Astrocyte (in vitro differentiated cells and primary cell): ENCODE measurements around the gene RAP1A. TPM values are rescaled to one million over a fixed set of nuclear protein-coding genes. Genes with fewer than 3 reads are reported as not detected.

Experiments
- DNase-seq: peaks from one replicate; pipeline ENCODE4 v3.0.0-alpha.2; 2010; ENCODE audit warnings: low read depth
- FAIRE-seq: peaks from 2 replicates; lab custom pipeline; 2011; peaks lifted over from hg19 to GRCh38; lab: Jason Lieb, UNC
- H2AFZ ChIP-seq: 2 replicates; pipeline ENCODE4 v1.6.0; 2012; ENCODE audit warnings: low read depth, low read length, inconsistent platforms
- H3K27ac ChIP-seq: 2 replicates; pipeline ENCODE4 v1.5.1; 2011; ENCODE audit warnings: low read depth, low read length, inconsistent platforms
- H3K27me3 ChIP-seq: 2 replicates; pipeline ENCODE4 v1.6.0; 2011; ENCODE audit warnings: low read length, inconsistent platforms; ENCODE audit not compliant: insufficient read depth
- H3K36me3 ChIP-seq: 2 replicates; pipeline ENCODE4 v1.5.1; 2011; ENCODE audit warnings: low read length, inconsistent platforms; ENCODE audit not compliant: insufficient read depth
- H3K4me1 ChIP-seq: 2 replicates; pipeline ENCODE4 v1.5.1; 2011; ENCODE audit warnings: low read length, inconsistent platforms; ENCODE audit not compliant: insufficient read depth
- H3K4me2 ChIP-seq: 2 replicates; pipeline ENCODE4 v1.6.0; 2012; ENCODE audit warnings: low read length, inconsistent platforms
- H3K4me3 ChIP-seq: 2 replicates; pipeline ENCODE4 v1.5.1; 2011; ENCODE audit warnings: low read depth, mild to moderate bottlenecking, low read length, inconsistent platforms; ENCODE audit not compliant: insufficient read depth
- H3K79me2 ChIP-seq: 2 replicates; pipeline ENCODE4 v1.6.0; 2012; ENCODE audit warnings: mild to moderate bottlenecking, low read length, inconsistent platforms; ENCODE audit not compliant: insufficient read depth
- H3K9ac ChIP-seq: 2 replicates; pipeline ENCODE4 v1.6.0; 2012; ENCODE audit warnings: mild to moderate bottlenecking, low read length, inconsistent platforms
- H3K9me3 ChIP-seq: 2 replicates; pipeline ENCODE4 v1.5.1; 2012; ENCODE audit warnings: low read depth, mild to moderate bottlenecking, low read length, inconsistent platforms; ENCODE audit not compliant: insufficient read depth
- H4K20me1 ChIP-seq: 2 replicates; pipeline ENCODE4 v1.6.0; 2012; ENCODE audit warnings: low read length, inconsistent platforms; ENCODE audit not compliant: insufficient read depth
- H3K27ac Mint-ChIP-seq: one replicate; pipeline ENCODE4 v1.8.0; 2021; ENCODE audit warnings: mild to moderate bottlenecking, mixed read lengths; ENCODE audit not compliant: unreplicated experiment
- H3K27me3 Mint-ChIP-seq: one replicate; pipeline ENCODE4 v1.8.0; 2021; ENCODE audit warnings: low read depth, mixed read lengths; ENCODE audit not compliant: unreplicated experiment
- H3K36me3 Mint-ChIP-seq: one replicate; pipeline ENCODE4 v1.8.0; 2021; ENCODE audit warnings: low read depth, mixed read lengths; ENCODE audit not compliant: unreplicated experiment
- H3K4me1 Mint-ChIP-seq: one replicate; pipeline ENCODE4 v1.8.0; 2021; ENCODE audit warnings: low read depth, mixed read lengths; ENCODE audit not compliant: unreplicated experiment
- H3K4me3 Mint-ChIP-seq: one replicate; pipeline ENCODE4 v1.8.0; 2021; ENCODE audit warnings: mild to moderate bottlenecking, moderate library complexity, mixed read lengths; ENCODE audit not compliant: unreplicated experiment
- H3K9me3 Mint-ChIP-seq: one replicate; pipeline ENCODE4 v1.8.0; 2021; ENCODE audit warnings: mild to moderate bottlenecking, mixed read lengths; ENCODE audit not compliant: unreplicated experiment
- EZH2 ChIP-seq: IDR thresholded peaks from 2 replicates; pipeline ENCODE4 v1.6.1; 2012; ENCODE audit warnings: mild to moderate bottlenecking, low read length, inconsistent platforms; ENCODE audit not compliant: insufficient read depth
- total RNA-seq: library from RNA; stranded (reverse); gene quantifications from 2 replicates; pipeline ENCODE4 v1.2.1, GENCODE V29; 2021
- TF ChIP-seq, protein P1 (sequence below): IDR thresholded peaks from 2 replicates; pipeline ENCODE4 v1.5.1; 2011; ENCODE audit warnings: low read depth, mild to moderate bottlenecking, inconsistent platforms, low read length, moderate library complexity; ENCODE audit not compliant: insufficient read depth

The RAP1A gene
- total RNA-seq, 1 donor from 2014 or later = 66.6 TPM

GRCh38 chr1:111723871-111724270 is 104.3 kb downstream of the RAP1A start:
- Histone ChIP-seq H3K4me2 (no peak overlapping the region), H3K27me3 (no peaks in the 10 kb centered on the region), H3K36me3 (no peaks in the 10 kb centered on the region), H3K9me3 (no peaks in the 10 kb centered on the region), H3K79me2 (no peaks in the 10 kb centered on the region), H3K4me3 (no peak overlapping the region), H3K4me1 (no peaks in the 10 kb centered on the region), H3K9ac (no peak overlapping the region), H4K20me1 (peaks cover 3% of the 10 kb centered on the region), H3K27ac (no peak overlapping the region), H2AFZ (no peak overlapping the region)
- peaks cover 4% of the 10 kb centered on the region for H3K36me3 Mint-ChIP-seq
- no peak overlapping the region for H3K27ac Mint-ChIP-seq
- FAIRE-seq = no peak
- no peaks in the 10 kb centered on the region for H3K9me3 Mint-ChIP-seq
- TF ChIP-seq, protein P1, sequence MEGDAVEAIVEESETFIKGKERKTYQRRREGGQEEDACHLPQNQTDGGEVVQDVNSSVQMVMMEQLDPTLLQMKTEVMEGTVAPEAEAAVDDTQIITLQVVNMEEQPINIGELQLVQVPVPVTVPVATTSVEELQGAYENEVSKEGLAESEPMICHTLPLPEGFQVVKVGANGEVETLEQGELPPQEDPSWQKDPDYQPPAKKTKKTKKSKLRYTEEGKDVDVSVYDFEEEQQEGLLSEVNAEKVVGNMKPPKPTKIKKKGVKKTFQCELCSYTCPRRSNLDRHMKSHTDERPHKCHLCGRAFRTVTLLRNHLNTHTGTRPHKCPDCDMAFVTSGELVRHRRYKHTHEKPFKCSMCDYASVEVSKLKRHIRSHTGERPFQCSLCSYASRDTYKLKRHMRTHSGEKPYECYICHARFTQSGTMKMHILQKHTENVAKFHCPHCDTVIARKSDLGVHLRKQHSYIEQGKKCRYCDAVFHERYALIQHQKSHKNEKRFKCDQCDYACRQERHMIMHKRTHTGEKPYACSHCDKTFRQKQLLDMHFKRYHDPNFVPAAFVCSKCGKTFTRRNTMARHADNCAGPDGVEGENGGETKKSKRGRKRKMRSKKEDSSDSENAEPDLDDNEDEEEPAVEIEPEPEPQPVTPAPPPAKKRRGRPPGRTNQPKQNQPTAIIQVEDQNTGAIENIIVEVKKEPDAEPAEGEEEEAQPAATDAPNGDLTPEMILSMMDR = no peak
- no peak for TF ChIP-seq EZH2
- no peaks in the 10 kb centered on the region for H3K4me1 Mint-ChIP-seq
- DNase-seq = no peak
- H3K4me3 Mint-ChIP-seq = no peak overlapping the region
- H3K27me3 Mint-ChIP-seq = peaks cover 2% of the 10 kb centered on the region

GRCh38 chr1:111725192-111725591 is 105.6 kb downstream of the RAP1A start:
- H3K9ac ChIP-seq = no peak overlapping the region
- no peaks in the 10 kb centered on the region for H3K9me3 ChIP-seq
- FAIRE-seq = no peak
- TF ChIP-seq, protein P1 = no peak
- no peak for TF ChIP-seq EZH2
- H3K4me3 Mint-ChIP-seq = no peak overlapping the region
- H3K36me3 Mint-ChIP-seq = peaks cover 3% of the 10 kb centered on the region
- H3K79me2 ChIP-seq = no peaks in the 10 kb centered on the region
- peaks cover 2% of the 10 kb centered on the region for H3K27me3 Mint-ChIP-seq
- H2AFZ ChIP-seq = no peak overlapping the region
- DNase-seq = no peak
- H3K27ac Mint-ChIP-seq = no peak overlapping the region
- no peaks in the 10 kb centered on the region for H3K27me3 ChIP-seq
- no peak overlapping the region for H3K4me3 ChIP-seq
- H3K36me3 ChIP-seq = no peaks in the 10 kb centered on the region
- peaks cover 2% of the 10 kb centered on the region for H3K4me1 ChIP-seq
- no peak overlapping the region for H3K4me2 ChIP-seq
- no peaks in the 10 kb centered on the region for H3K9me3 Mint-ChIP-seq
- H3K4me1 Mint-ChIP-seq = peaks cover 3% of the 10 kb centered on the region
- peaks cover 10% of the 10 kb centered on the region for H4K20me1 ChIP-seq
- H3K27ac ChIP-seq = no peak overlapping the region

- no peak overlapping the region for H2AFZ ChIP-seq
- peaks cover 4% of the 10 kb centered on the region for H3K36me3 Mint-ChIP-seq
- H3K4me3 ChIP-seq = no peak overlapping the region
- DNase-seq (no peak), FAIRE-seq (no peak)
- H3K4me1 ChIP-seq = peaks cover 2% of the 10 kb centered on the region
- no peak overlapping the region for H3K27ac ChIP-seq
- H3K4me3 Mint-ChIP-seq = no peak overlapping the region
- no peaks in the 10 kb centered on the region for H3K9me3 ChIP-seq
- H3K79me2 ChIP-seq = no peaks in the 10 kb centered on the region
- no peak overlapping the region for H3K4me2 ChIP-seq
- H3K36me3 ChIP-seq = no peaks in the 10 kb centered on the region
- no peak for TF ChIP-seq EZH2
- TF ChIP-seq, protein P1 = no peak
- H3K27ac Mint-ChIP-seq = no peak overlapping the region
- H3K9ac ChIP-seq = no peak overlapping the region
- peaks cover 2% of the 10 kb centered on the region for H3K27me3 Mint-ChIP-seq
- peaks cover 6% of the 10 kb centered on the region for H3K4me1 Mint-ChIP-seq
- no peaks in the 10 kb centered on the region for H3K27me3 ChIP-seq
- H3K9me3 Mint-ChIP-seq = no peaks in the 10 kb centered on the region
- peaks cover 13% of the 10 kb centered on the region for H4K20me1 ChIP-seq
Measured at GRCh38 chr1:111727056-111727455, 107.5 kb downstream of the RAP1A start.
